GM21423 (cell line): ENCODE results near the gene CCDC51.

ENCODE experiments used
- ATAC-seq: cut with Tn5 transposase; IDR thresholded peaks from one replicate; pipeline ENCODE4 v1.9.1; 2021; ENCODE audit warnings: mild to moderate bottlenecking, moderate library complexity; ENCODE audit not compliant: unreplicated experiment

Gene CCDC51

GRCh38 chr3:48422681-48423080 lies 17.2 kb downstream of the CCDC51 start:
- no peak for ATAC-seq

- ATAC-seq, result no peak
These were observed 17.6 kb downstream of the CCDC51 start for GRCh38 chr3:48422272-48422671.

- ATAC-seq, result no peak
These were observed 19.4 kb downstream of the CCDC51 start for GRCh38 chr3:48420561-48420960.

GRCh38 chr3:48419597-48419996 lies 20.3 kb downstream of the CCDC51 start:
- ATAC-seq, result no peak

GRCh38 chr3:48419149-48419548 lies 20.8 kb downstream of the CCDC51 start:
- no peak for ATAC-seq

- ATAC-seq, result no peak
These were observed 21.3 kb downstream of the CCDC51 start for GRCh38 chr3:48418651-48419050.

GRCh38 chr3:48418140-48418539 lies 21.8 kb downstream of the CCDC51 start:
- no peak for ATAC-seq

- ATAC-seq, result no peak
These were observed 22.3 kb downstream of the CCDC51 start for GRCh38 chr3:48417529-48418108.

GRCh38 chr3:48416546-48416945 lies 23.4 kb downstream of the CCDC51 start:
- no peak for ATAC-seq

GRCh38 chr3:48416091-48416505 lies 23.8 kb downstream of the CCDC51 start:
- ATAC-seq, result no peak

- no peak for ATAC-seq
These were observed 24.5 kb downstream of the CCDC51 start for GRCh38 chr3:48415251-48415953.

- no peak for ATAC-seq
These were observed 25.3 kb downstream of the CCDC51 start for GRCh38 chr3:48414376-48415250.

- ATAC-seq, result no peak
These were observed 26.3 kb downstream of the CCDC51 start for GRCh38 chr3:48413611-48414010.

- ATAC-seq, result no peak
These were observed 26.8 kb downstream of the CCDC51 start for GRCh38 chr3:48413086-48413485.

- ATAC-seq, result no peak
These were observed 27.4 kb downstream of the CCDC51 start for GRCh38 chr3:48412375-48413001.

- no peak for ATAC-seq
These were observed 28.1 kb downstream of the CCDC51 start for GRCh38 chr3:48411606-48412374.

- no peak for ATAC-seq
These were observed 28.8 kb downstream of the CCDC51 start for GRCh38 chr3:48411041-48411588.

- no peak for ATAC-seq
These were observed 29.5 kb downstream of the CCDC51 start for GRCh38 chr3:48410205-48411040.
